ENCODE results near the gene CNPPD1. TPM values are rescaled to one million over a fixed set of nuclear protein-coding genes. Genes with fewer than 3 reads are reported as not detected.

The CNPPD1 gene
- total RNA-seq, 1 experiment from 2014 or later, result 32.8 TPM

DNA sequence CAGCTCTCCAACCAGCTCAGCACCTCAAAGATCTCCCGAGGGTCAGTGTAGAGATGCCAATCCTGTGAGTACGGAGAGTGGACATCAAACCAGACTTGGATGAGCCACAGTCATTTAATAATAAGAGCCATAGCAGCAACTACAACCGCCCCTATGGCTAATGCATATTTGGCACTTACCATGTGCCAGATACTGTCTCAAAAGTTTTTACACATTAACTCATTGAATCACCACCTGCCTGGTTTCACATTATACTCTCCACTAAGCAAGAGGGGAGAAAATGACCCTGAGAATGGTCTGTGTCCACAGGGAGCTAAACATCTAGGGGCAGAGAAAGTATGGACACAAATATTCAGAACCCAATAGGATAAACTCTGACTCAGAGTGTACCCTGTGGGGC lies 2.6 kb downstream of the CNPPD1 start (continued):
- TF ChIP-seq ELF4 (CRISPR knock-in tag; IDR thresholded peaks at IDR 0.05; ENCODE audit: low read depth), result no peak
- TF ChIP-seq, protein P1, sequence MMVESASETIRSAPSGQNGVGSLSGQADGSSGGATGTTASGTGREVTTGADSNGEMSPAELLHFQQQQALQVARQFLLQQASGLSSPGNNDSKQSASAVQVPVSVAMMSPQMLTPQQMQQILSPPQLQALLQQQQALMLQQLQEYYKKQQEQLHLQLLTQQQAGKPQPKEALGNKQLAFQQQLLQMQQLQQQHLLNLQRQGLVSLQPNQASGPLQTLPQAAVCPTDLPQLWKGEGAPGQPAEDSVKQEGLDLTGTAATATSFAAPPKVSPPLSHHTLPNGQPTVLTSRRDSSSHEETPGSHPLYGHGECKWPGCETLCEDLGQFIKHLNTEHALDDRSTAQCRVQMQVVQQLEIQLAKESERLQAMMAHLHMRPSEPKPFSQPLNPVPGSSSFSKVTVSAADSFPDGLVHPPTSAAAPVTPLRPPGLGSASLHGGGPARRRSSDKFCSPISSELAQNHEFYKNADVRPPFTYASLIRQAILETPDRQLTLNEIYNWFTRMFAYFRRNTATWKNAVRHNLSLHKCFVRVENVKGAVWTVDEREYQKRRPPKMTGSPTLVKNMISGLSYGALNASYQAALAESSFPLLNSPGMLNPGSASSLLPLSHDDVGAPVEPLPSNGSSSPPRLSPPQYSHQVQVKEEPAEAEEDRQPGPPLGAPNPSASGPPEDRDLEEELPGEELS (CRISPR knock-in tag; IDR thresholded peaks at IDR 0.05), result no peak

DNA sequence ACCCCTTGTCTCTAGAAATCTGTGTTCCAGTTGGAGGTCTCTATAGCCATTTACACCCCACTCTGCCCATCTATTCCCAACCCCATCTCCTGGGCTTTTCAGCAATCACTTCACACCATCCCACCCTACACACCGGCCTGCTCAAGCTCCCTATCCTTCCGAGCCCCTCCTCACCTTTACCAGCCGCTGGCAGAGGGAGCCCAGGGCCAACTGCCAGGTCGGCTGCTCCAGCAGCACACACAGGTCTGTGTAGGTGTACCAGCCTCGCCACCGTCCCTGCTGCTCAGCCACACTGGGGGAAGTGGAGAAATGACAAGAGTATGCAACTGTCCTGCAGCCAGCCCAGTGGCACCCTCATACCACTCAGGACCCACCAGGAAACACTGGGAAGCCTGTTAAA lies 3.5 kb downstream of the CNPPD1 start:
- TF ChIP-seq, protein P2, sequence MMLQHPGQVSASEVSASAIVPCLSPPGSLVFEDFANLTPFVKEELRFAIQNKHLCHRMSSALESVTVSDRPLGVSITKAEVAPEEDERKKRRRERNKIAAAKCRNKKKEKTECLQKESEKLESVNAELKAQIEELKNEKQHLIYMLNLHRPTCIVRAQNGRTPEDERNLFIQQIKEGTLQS (CRISPR knock-in tag; conservative IDR thresholded peaks at IDR 0.05), result no peak
- TF ChIP-seq FOXK1 (CRISPR knock-in tag; IDR thresholded peaks at IDR 0.05), result no peak
- TF ChIP-seq KAT7 (CRISPR knock-in tag; IDR thresholded peaks at IDR 0.05; ENCODE audit: borderline replicate concordance), result no peak
- TF ChIP-seq, protein P3, sequence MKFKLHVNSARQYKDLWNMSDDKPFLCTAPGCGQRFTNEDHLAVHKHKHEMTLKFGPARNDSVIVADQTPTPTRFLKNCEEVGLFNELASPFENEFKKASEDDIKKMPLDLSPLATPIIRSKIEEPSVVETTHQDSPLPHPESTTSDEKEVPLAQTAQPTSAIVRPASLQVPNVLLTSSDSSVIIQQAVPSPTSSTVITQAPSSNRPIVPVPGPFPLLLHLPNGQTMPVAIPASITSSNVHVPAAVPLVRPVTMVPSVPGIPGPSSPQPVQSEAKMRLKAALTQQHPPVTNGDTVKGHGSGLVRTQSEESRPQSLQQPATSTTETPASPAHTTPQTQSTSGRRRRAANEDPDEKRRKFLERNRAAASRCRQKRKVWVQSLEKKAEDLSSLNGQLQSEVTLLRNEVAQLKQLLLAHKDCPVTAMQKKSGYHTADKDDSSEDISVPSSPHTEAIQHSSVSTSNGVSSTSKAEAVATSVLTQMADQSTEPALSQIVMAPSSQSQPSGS (CRISPR knock-in tag; IDR thresholded peaks at IDR 0.05; ENCODE audit: borderline replicate concordance, low read depth), result no peak
- TF ChIP-seq, protein P4, sequence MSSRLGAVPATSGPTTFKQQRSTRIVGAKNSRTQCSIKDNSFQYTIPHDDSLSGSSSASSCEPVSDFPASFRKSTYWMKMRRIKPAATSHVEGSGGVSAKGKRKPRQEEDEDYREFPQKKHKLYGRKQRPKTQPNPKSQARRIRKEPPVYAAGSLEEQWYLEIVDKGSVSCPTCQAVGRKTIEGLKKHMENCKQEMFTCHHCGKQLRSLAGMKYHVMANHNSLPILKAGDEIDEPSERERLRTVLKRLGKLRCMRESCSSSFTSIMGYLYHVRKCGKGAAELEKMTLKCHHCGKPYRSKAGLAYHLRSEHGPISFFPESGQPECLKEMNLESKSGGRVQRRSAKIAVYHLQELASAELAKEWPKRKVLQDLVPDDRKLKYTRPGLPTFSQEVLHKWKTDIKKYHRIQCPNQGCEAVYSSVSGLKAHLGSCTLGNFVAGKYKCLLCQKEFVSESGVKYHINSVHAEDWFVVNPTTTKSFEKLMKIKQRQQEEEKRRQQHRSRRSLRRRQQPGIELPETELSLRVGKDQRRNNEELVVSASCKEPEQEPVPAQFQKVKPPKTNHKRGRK (CRISPR knock-in tag; IDR thresholded peaks at IDR 0.05; ENCODE audit: borderline replicate concordance), result no peak
- TF ChIP-seq ETV6 (CRISPR knock-in tag; IDR thresholded peaks at IDR 0.05), result no peak
- TF ChIP-seq IRF2 (CRISPR knock-in tag; IDR thresholded peaks at IDR 0.05; ENCODE audit: borderline replicate concordance, low read depth), result no peak
- Mint-ChIP-seq H3K4me3 (no peak overlapping the region), H3K27ac (no peak overlapping the region), H3K36me3 (peaks cover 7% of the 10 kb centered on the region; the same call in 1 of the 2 replicates), H3K27me3 (ENCODE audit: low read depth) (no peaks in the 10 kb centered on the region), H3K9me3 (no peaks in the 10 kb centered on the region), H3K4me1 (peaks cover 15% of the 10 kb centered on the region)
- DNase-seq (ENCODE audit: low spot score), result no peak
- ChIA-PET CTCF (interaction anchor here (0.5 to 4.0 kb wide), 3 partner anchors 46 to 858 kb away, joined by 3 to 15 read pairs (median 4); partner anchors contain the start of gene ABCB6), POLR2A (interaction anchor here (0.5 kb wide), 1 partner anchor 288 kb away, joined by 3 read pairs; no protein-coding TSS in a partner anchor)
- no peak for ATAC-seq

DNA sequence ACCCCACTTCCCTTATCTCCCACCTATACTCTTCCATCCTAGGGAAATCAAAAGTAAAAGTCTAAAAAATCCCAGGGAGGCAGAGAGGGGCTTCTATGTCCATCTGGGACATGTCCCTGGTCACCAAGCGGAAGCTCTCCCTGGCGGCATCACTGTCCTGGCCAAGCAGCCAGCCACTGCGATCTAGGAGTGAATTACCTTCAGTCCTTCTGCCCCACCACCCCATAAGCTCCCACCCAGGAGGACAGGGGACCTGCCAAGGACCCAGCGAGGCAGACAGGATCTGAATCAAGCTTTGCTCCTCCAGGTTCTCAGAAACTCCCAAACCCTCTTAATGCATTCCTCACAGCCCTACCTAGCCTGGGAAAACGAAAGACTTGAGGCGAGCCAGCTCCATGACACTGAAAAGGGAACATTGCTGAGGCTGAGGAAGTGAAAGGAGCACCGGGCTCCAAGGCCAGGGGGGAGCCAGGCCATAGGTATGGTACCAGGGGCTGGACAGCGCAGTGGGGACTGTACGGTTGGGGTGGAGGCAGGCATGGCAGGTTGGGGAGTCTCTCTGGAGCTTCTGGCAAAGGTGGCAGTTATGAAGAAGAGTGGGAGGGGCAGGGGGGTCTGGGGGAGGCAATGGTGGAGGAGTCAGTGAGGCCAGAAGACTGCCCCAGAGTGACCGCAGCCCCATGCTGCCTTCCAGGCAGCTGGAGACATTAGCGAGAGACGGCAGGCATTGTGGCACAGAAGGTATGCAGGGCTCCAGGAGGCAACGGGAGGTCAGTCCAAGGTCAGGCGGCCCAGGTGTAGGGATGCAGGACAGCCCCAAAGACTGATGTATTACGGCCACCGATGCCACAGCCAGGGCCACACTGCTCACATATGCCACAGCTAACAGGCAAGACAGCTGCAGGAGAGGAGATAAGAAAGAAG lies 4.2 kb downstream of the CNPPD1 start:
- H3K4me3 Mint-ChIP-seq, result no peak overlapping the region
- H3K9me3 Mint-ChIP-seq, result no peaks in the 10 kb centered on the region
- no peak for DNase-seq (ENCODE audit: low spot score)
- H3K36me3 Mint-ChIP-seq, result peaks cover 7% of the 10 kb centered on the region; the same call in 1 of the 2 replicates
- no peak overlapping the region for H3K27ac Mint-ChIP-seq
- CTCF ChIA-PET, result interaction anchor here (0.5 to 4.0 kb wide), 9 partner anchors 10 to 857 kb away, joined by 3 to 15 read pairs (median 4); partner anchors contain the start of genes ABCB6 and ZFAND2B
- POLR2A ChIA-PET, result interaction anchor here (0.5 kb wide), 1 partner anchor 288 kb away, joined by 3 read pairs; no protein-coding TSS in a partner anchor
- no peak for ATAC-seq
- no peaks in the 10 kb centered on the region for H3K27me3 Mint-ChIP-seq (ENCODE audit: low read depth)
- peaks cover 14% of the 10 kb centered on the region for H3K4me1 Mint-ChIP-seq
- TF ChIP-seq, protein P5, sequence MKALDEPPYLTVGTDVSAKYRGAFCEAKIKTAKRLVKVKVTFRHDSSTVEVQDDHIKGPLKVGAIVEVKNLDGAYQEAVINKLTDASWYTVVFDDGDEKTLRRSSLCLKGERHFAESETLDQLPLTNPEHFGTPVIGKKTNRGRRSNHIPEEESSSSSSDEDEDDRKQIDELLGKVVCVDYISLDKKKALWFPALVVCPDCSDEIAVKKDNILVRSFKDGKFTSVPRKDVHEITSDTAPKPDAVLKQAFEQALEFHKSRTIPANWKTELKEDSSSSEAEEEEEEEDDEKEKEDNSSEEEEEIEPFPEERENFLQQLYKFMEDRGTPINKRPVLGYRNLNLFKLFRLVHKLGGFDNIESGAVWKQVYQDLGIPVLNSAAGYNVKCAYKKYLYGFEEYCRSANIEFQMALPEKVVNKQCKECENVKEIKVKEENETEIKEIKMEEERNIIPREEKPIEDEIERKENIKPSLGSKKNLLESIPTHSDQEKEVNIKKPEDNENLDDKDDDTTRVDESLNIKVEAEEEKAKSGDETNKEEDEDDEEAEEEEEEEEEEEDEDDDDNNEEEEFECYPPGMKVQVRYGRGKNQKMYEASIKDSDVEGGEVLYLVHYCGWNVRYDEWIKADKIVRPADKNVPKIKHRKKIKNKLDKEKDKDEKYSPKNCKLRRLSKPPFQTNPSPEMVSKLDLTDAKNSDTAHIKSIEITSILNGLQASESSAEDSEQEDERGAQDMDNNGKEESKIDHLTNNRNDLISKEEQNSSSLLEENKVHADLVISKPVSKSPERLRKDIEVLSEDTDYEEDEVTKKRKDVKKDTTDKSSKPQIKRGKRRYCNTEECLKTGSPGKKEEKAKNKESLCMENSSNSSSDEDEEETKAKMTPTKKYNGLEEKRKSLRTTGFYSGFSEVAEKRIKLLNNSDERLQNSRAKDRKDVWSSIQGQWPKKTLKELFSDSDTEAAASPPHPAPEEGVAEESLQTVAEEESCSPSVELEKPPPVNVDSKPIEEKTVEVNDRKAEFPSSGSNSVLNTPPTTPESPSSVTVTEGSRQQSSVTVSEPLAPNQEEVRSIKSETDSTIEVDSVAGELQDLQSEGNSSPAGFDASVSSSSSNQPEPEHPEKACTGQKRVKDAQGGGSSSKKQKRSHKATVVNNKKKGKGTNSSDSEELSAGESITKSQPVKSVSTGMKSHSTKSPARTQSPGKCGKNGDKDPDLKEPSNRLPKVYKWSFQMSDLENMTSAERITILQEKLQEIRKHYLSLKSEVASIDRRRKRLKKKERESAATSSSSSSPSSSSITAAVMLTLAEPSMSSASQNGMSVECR (CRISPR knock-in tag; IDR thresholded peaks at IDR 0.05; ENCODE audit: borderline replicate concordance), result no peak
- TF ChIP-seq OVOL2 (CRISPR knock-in tag; IDR thresholded peaks at IDR 0.05; ENCODE audit: borderline replicate concordance) (no peak), NFYB (CRISPR knock-in tag; conservative IDR thresholded peaks at IDR 0.05; ENCODE audit: low read depth) (no peak), ZNF416 (CRISPR knock-in tag; IDR thresholded peaks at IDR 0.05) (no peak), PRRX2 (CRISPR knock-in tag; IDR thresholded peaks at IDR 0.05) (no peak), FOXK1 (CRISPR knock-in tag; IDR thresholded peaks at IDR 0.05) (no peak), ZNF423 (CRISPR knock-in tag; IDR thresholded peaks at IDR 0.05) (no peak), CREB1 (CRISPR knock-in tag; IDR thresholded peaks at IDR 0.05) (no peak), NFE2L1 (CRISPR knock-in tag; IDR thresholded peaks at IDR 0.05) (no peak), GABPB1 (CRISPR knock-in tag; IDR thresholded peaks at IDR 0.05) (no peak)
- TF ChIP-seq, protein P6, sequence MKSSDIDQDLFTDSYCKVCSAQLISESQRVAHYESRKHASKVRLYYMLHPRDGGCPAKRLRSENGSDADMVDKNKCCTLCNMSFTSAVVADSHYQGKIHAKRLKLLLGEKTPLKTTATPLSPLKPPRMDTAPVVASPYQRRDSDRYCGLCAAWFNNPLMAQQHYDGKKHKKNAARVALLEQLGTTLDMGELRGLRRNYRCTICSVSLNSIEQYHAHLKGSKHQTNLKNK (CRISPR knock-in tag; IDR thresholded peaks at IDR 0.05), result no peak
- TF ChIP-seq, protein P7, sequence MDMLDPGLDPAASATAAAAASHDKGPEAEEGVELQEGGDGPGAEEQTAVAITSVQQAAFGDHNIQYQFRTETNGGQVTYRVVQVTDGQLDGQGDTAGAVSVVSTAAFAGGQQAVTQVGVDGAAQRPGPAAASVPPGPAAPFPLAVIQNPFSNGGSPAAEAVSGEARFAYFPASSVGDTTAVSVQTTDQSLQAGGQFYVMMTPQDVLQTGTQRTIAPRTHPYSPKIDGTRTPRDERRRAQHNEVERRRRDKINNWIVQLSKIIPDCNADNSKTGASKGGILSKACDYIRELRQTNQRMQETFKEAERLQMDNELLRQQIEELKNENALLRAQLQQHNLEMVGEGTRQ (CRISPR knock-in tag; IDR thresholded peaks at IDR 0.05), result no peak
